HL-60/S4 (cell line): Measurements from ENCODE around the gene GRN.

Source experiments
- in situ Hi-C: fragments of 300-500 bp; cut with MboI; formaldehyde crosslinking; loops from 2 replicates; pipeline ENCODE4 v1.14.3; 2022; ENCODE audit warnings: low sequenced_read_pairs

The GRN gene

GRCh38 chr17:44345454-44346026, 438 bp downstream of the GRN start:
- in situ Hi-C loops = loop anchor here (25.0 kb wide), 1 partner anchor 133 kb away; the partner anchor contains the start of gene UBTF

- in situ Hi-C loops = loop anchor here (25.0 kb wide), 1 partner anchor 134 kb away; the partner anchor contains the start of gene UBTF
Observed at GRCh38 chr17:44346064-44346844, 1.2 kb downstream of the GRN start.

- in situ Hi-C loops = loop anchor here (25.0 kb wide), 1 partner anchor 135 kb away; the partner anchor contains the start of gene UBTF
Observed at GRCh38 chr17:44347206-44348055, 2.3 kb downstream of the GRN start.

GRCh38 chr17:44348234-44348987, 3.3 kb downstream of the GRN start:
- in situ Hi-C loops = loop anchor here (25.0 kb wide), 1 partner anchor 136 kb away; the partner anchor contains the start of gene UBTF

- in situ Hi-C loops = loop anchor here (25.0 kb wide), 1 partner anchor 137 kb away; the partner anchor contains the start of gene UBTF
Observed at GRCh38 chr17:44348988-44349364, 3.9 kb downstream of the GRN start.

- in situ Hi-C loops = loop anchor here (25.0 kb wide), 1 partner anchor 137 kb away; the partner anchor contains the start of gene UBTF
Observed at GRCh38 chr17:44349553-44350070, 4.5 kb downstream of the GRN start.

- in situ Hi-C loops = no loop called here
Observed at GRCh38 chr17:44350733-44351226, 5.7 kb downstream of the GRN start.

GRCh38 chr17:44351464-44351863, 6.4 kb downstream of the GRN start:
- in situ Hi-C loops = no loop called here

GRCh38 chr17:44351961-44352827, 7.1 kb downstream of the GRN start:
- in situ Hi-C loops = no loop called here

GRCh38 chr17:44352828-44353671, 7.9 kb downstream of the GRN start:
- in situ Hi-C loops = no loop called here

GRCh38 chr17:44353672-44354331, 8.7 kb downstream of the GRN start:
- in situ Hi-C loops = no loop called here

GRCh38 chr17:44354582-44355561, 9.8 kb downstream of the GRN start:
- in situ Hi-C loops = no loop called here

- in situ Hi-C loops = no loop called here
Observed at GRCh38 chr17:44355642-44356099, 10.6 kb downstream of the GRN start.

- in situ Hi-C loops = no loop called here
Observed at GRCh38 chr17:44356241-44356640, 11.1 kb downstream of the GRN start.

GRCh38 chr17:44358066-44358465, 13.0 kb downstream of the GRN start:
- in situ Hi-C loops = no loop called here

GRCh38 chr17:44359006-44359405, 13.9 kb downstream of the GRN start:
- in situ Hi-C loops = no loop called here
